GM12878 (cell line): ENCODE measurements around the gene BRME1. TPM values are rescaled to one million over a fixed set of nuclear protein-coding genes. Genes with fewer than 3 reads are reported as not detected.

Experiments
- ATAC-seq: fragments of 200-7000 bp; cut with Tn5 transposase; 3 replicates; pipeline ENCODE4 v1.9.1; 2020; ENCODE audit warnings: mild to moderate bottlenecking, moderate library complexity
- BruUV-seq: library from RNA; stranded (reverse); fragments of 400-500 nt; replicated peaks from 2 replicates; lab custom pipeline; 2021; lab: Mats Ljungman, UMichigan
- CTCF ChIA-PET: fragments of 300-600 bp; sonication (Branson Sonifier 250); formaldehyde crosslinking; extraction: SDS; loops from one replicate; lab custom pipeline; 2021; ENCODE audit warnings: inconsistent platforms; lab: Yijun Ruan, JAX
- POLR2A ChIA-PET: fragments of 350-600 bp; formaldehyde crosslinking; extraction: SDS; loops from one replicate; lab custom pipeline; 2021; ENCODE audit warnings: inconsistent platforms; lab: Charles Lee
- RAD21 ChIA-PET: fragments of 300-600 bp; sonication (Branson Sonifier 250); formaldehyde crosslinking; loops from one replicate; lab custom pipeline; 2023; ENCODE audit warnings: antibody characterized with exemption; ENCODE audit not compliant: unreplicated experiment; lab: Charles Lee
- SMC1A ChIA-PET: fragments of 300-600 bp; sonication (Branson Sonifier 250); formaldehyde crosslinking; loops from one replicate; lab custom pipeline; 2023; ENCODE audit not compliant: unreplicated experiment, uncharacterized antibody; lab: Charles Lee
- DNase-seq: peaks from one replicate; pipeline ENCODE4 v3.0.0-alpha.2; 2011; ENCODE audit warnings: low read depth, low spot score
- FAIRE-seq: peaks from 3 replicates; lab custom pipeline; 2011; peaks lifted over from hg19 to GRCh38; lab: Jason Lieb, UNC
- H2AFZ ChIP-seq: 2 replicates; pipeline ENCODE4 v1.6.0; 2011; ENCODE audit warnings: low read depth, low read length, control low read depth; ENCODE audit not compliant: control insufficient read depth
- H3K27ac ChIP-seq: 2 replicates; pipeline ENCODE4 v1.5.1; 2011; ENCODE audit warnings: control low read depth; ENCODE audit not compliant: control insufficient read depth, insufficient read depth
- H3K27me3 ChIP-seq, 2 experiments: replicated peaks in 1 of 2; 2 replicates each; pipeline versions ENCODE4 v1.6.0 to v1.6.1; 2011; ENCODE audit warnings: low read length in 1 of 2; ENCODE audit not compliant: control insufficient read depth in 2 of 2, insufficient read depth in 2 of 2
- H3K36me3 ChIP-seq, 2 experiments: 2 replicates each; pipeline ENCODE4 v1.5.1; 2011; ENCODE audit warnings: low read length in 1 of 2; ENCODE audit not compliant: control insufficient read depth in 2 of 2, insufficient read depth in 2 of 2
- H3K4me1 ChIP-seq: 2 replicates; pipeline ENCODE4 v1.6.1; 2011; ENCODE audit warnings: mild to moderate bottlenecking, low read length, moderate library complexity, mixed read lengths; ENCODE audit not compliant: control insufficient read depth, insufficient read depth
- H3K4me2 ChIP-seq: 2 replicates; pipeline ENCODE4 v1.6.0; 2011; ENCODE audit warnings: control low read depth; ENCODE audit not compliant: control insufficient read depth, insufficient read depth
- H3K4me3 ChIP-seq: fragments of 200-600 bp; sonication (generic); 2 replicates; pipeline ENCODE4 v1.5.1; 2016
- H3K79me2 ChIP-seq: 2 replicates; pipeline ENCODE4 v1.6.0; 2011; ENCODE audit warnings: low read length; ENCODE audit not compliant: control insufficient read depth, insufficient read depth
- H3K9ac ChIP-seq: 2 replicates; pipeline ENCODE4 v1.8.0; 2011; ENCODE audit warnings: low read length, control low read depth, mixed read lengths; ENCODE audit not compliant: control insufficient read depth, insufficient read depth
- H3K9me3 ChIP-seq: replicated peaks from 3 replicates; pipeline ENCODE4 v1.5.1; 2011; ENCODE audit warnings: mild to moderate bottlenecking, low read length; ENCODE audit not compliant: control insufficient read depth, insufficient read depth
- H4K20me1 ChIP-seq: 2 replicates; pipeline ENCODE4 v1.6.0; 2011; ENCODE audit not compliant: control insufficient read depth, insufficient read depth
- BCLAF1 ChIP-seq: fragments of 450-650 bp; IDR thresholded peaks from 2 replicates; pipeline ENCODE4 v1.6.1; 2017; ENCODE audit warnings: antibody characterized with exemption, mild to moderate bottlenecking, moderate library complexity
- CBFB ChIP-seq: IDR thresholded peaks from 2 replicates; pipeline ENCODE4 v1.6.1; 2016; ENCODE audit warnings: antibody characterized with exemption, low read depth
- GATAD2B ChIP-seq: fragments of 450-650 bp; conservative IDR thresholded peaks from 2 replicates; pipeline ENCODE4 v1.6.1; 2017; ENCODE audit warnings: low read depth, mild to moderate bottlenecking, moderate library complexity
- MYC ChIP-seq: IDR thresholded peaks from 2 replicates; pipeline ENCODE4 v1.6.1; 2011; ENCODE audit warnings: mild to moderate bottlenecking, low read length, moderate library complexity, inconsistent platforms; ENCODE audit not compliant: insufficient read depth, insufficient replicate concordance, insufficient read length, severe bottlenecking
- RB1 ChIP-seq: fragments of 450-650 bp; formaldehyde crosslinking; IDR thresholded peaks from 2 replicates; pipeline ENCODE4 v1.6.1; 2017; ENCODE audit warnings: mild to moderate bottlenecking, borderline replicate concordance
- WGBS: methylation state at CpG from one replicate; pipeline ENCODE4 v1.1.6; 2016; ENCODE audit warnings: low lambda C conversion rate; ENCODE audit not compliant: insufficient replicate concordance, insufficient coverage; ENCODE audit errors: missing lambda C conversion rate; 5-methylcytosine and 5-hydroxymethylcytosine counted together
- in situ Hi-C: fragments of 300-500 bp; cut with MboI; formaldehyde crosslinking; loops from 9 replicates; pipeline ENCODE4 v1.14.3; 2018; ENCODE audit warnings: mixed read lengths
- intact Hi-C: fragments of 100-400 bp; cut with micrococcal nuclease; formaldehyde crosslinking; loops from one replicate; pipeline ENCODE4 v1.14.2; 2022; ENCODE audit not compliant: unreplicated experiment
- polyA plus RNA-seq, 11 experiments: library from polyadenylated mRNA; depleted of rRNA in 4 of 11; unstranded in 6 of 11; stranded (reverse) in 5 of 11; fragments of >200 nt; fragmentation: Nextera tagmentation in 4 of 11; fragmentation: Illumina TruSeq in 1 of 11; extraction: Ambion mirVana in 4 of 11; extraction: Trizol in 1 of 11; gene quantifications; 1 replicate in 1 of 11; 2 replicates in 10 of 11; pipeline versions ENCODE4 v1.2.1 to v1.2.3, GENCODE V29; 2011 to 2016; ENCODE audit warnings: inconsistent platforms in 2 of 11, missing spikeins in 2 of 11, low read depth in 1 of 11
- total RNA-seq, 4 experiments: library from RNA; depleted of rRNA in 3 of 4; stranded (reverse); fragments of >200 nt in 3 of 4; fragmentation: Illumina TruSeq in 1 of 4; extraction: Trizol in 1 of 4; gene quantifications; 2 replicates each; pipeline versions ENCODE4 v1.2.1 to v1.2.3, GENCODE V29; 2013 to 2021
- TF ChIP-seq, protein P1 (sequence below): IDR thresholded peaks from 2 replicates; pipeline ENCODE4 v1.6.1; 2011; ENCODE audit warnings: borderline replicate concordance, low read depth, mild to moderate bottlenecking, moderate library complexity, mixed read lengths, low read length; ENCODE audit not compliant: insufficient read depth; ENCODE audit errors: extremely low read length

BRME1 gene
- total and polyA plus RNA-seq, 10 of the 15 experiments (the other 5 are each of a cell fraction or from before 2014, with no cell fraction given), result 0.07 to 2.2 (median 1.1) TPM; not detected in 1

DNA sequence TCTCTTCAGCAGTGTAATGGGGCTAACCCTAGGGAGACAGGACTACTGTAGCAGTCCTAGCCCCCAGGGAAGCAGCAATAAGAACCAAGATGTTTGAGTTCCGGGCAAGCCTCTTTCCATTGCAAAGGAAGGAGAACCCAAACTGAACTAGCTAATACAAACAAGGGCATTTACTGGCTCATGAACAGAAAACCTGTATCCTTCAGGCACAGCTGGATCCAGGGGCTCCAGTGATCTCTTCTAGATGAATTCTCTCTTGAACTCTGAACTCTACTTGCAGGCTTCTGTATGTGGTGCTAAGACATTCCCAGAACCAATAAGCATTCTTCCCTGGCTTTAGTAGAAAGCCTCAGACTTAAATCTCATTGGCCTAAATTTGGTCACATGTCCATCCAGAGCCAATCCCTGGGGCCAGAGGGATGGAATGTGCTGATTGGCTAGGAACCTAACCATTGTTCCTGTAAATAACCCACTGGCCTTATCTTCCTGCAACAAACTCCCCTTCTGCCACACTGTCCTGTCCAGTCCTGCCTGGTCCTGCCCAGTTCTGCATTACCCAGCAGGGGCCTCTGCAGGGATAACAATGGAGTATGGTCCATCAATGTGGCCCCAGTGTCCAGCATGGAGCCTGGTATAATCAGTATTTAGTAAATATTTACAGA, 36.2 kb upstream of the BRME1 start:
- Histone ChIP-seq H3K36me3 (no peaks in the 10 kb centered on the region), H3K4me3 (no peak overlapping the region), H3K9me3 (peaks cover 2% of the 10 kb centered on the region; the same call in 1 of the 3 replicates), H3K79me2 (no peaks in the 10 kb centered on the region), H2AFZ (peak overlapping the region; percentile 17; the same call in 1 of the 2 replicates), H3K27me3 (no peaks in the 10 kb centered on the region; a peak in 1 of 4 replicates), H3K9ac (no peak overlapping the region), H3K4me1 (no peaks in the 10 kb centered on the region), H4K20me1 (no peaks in the 10 kb centered on the region), H3K27ac (no peak overlapping the region), H3K4me2 (no peak overlapping the region)
- FAIRE-seq (no peak), DNase-seq (no peak), ATAC-seq (no peak)
- intact Hi-C loops (no loop called here), in situ Hi-C loops (no loop called here)
- ChIA-PET SMC1A (interaction anchor here (0.6 kb wide), 1 partner anchor 319 kb away, joined by 3 read pairs; no protein-coding TSS in a partner anchor), CTCF (no interaction called here), POLR2A (no interaction called here), RAD21 (no interaction called here)
- no TSS peak for BruUV-seq
- 79% methylated on average over 1 of the region's 1 CpG for WGBS
- TF ChIP-seq GATAD2B, result no peak
- TF ChIP-seq, protein P1, sequence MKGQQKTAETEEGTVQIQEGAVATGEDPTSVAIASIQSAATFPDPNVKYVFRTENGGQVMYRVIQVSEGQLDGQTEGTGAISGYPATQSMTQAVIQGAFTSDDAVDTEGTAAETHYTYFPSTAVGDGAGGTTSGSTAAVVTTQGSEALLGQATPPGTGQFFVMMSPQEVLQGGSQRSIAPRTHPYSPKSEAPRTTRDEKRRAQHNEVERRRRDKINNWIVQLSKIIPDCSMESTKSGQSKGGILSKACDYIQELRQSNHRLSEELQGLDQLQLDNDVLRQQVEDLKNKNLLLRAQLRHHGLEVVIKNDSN, result peak; percentile 12

DNA sequence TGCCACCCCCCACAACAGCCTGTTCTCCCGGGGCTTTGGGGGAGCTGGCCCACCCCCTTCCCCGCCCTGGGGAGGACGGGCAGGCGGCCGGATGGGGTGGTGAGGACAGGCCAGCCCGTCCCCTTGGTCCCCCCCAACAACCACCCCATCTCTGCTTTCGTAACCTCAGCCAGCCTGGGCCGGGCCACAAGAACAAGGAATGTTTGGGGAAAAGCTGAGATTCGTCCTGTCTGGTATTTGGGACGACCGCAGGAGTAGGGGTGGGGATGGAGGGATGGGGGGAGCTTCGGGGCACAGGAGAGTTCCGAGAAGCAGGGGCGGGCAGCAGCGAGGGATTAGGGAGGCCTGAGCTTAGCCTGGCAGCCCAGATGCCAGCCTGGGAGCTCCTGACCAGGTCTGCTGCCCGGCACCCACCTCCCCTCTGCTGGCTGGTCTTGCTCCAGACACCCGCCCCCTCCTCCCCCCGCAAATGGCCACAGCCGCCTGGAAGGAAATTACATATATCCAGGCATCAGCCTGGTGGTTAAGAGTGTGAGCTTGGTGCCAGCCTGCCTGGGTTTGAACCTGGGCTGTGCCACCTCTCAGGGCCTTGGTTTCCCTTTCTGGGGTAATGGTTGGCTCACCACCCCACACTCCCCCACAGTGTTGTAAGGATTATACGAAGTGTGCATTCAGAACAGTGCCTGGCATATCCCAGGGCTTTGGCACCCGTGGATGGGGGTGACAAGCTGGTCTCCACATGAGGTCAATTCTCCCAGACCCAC, 32.6 kb upstream of the BRME1 start, which contains the start of gene PODNL1:
PODNL1 (minus strand) TSS at position 117 of the 764 bp plus-strand sequence. CDS start 236 bp downstream, outside the sequence.
- ATAC-seq (no peak), FAIRE-seq (no peak), DNase-seq (no peak)
- in situ Hi-C loops, result no loop called here
- Histone ChIP-seq H3K9ac (no peak within 1 kb of the TSS), H3K4me3 (no peak within 1 kb of the TSS), H2AFZ (no peak within 1 kb of the TSS), H3K27ac (no peak within 1 kb of the TSS), H3K4me1 (no peaks in the 10 kb centered on the region), H3K27me3 (no peaks in the 10 kb centered on the region; a peak in 1 of 4 replicates), H3K36me3 (no peaks in the 10 kb centered on the region), H4K20me1 (no peaks in the 10 kb centered on the region), H3K79me2 (no peaks in the 10 kb centered on the region), H3K9me3 (peaks cover 2% of the 10 kb centered on the region; the same call in 1 of the 3 replicates), H3K4me2 (no peak within 1 kb of the TSS)
- SMC1A ChIA-PET, result interaction anchor here (1.2 to 1.7 kb wide), 2 partner anchors 13 to 14 kb away, joined by 3 read pairs; no protein-coding TSS in a partner anchor
- no TSS peak for BruUV-seq
- TF ChIP-seq CBFB (no peak), MYC (no peak), BCLAF1 (no peak), RB1 (no peak)
- 26% methylated on average over 17 of the region's 21 CpGs for WGBS
- POLR2A ChIA-PET, result interaction anchor here (0.6 kb wide), 2 partner anchors 104 to 109 kb away, joined by 3 to 8 read pairs; no protein-coding TSS in a partner anchor
- intact Hi-C loops, result no loop called here
- RAD21 ChIA-PET, result no interaction called here
- CTCF ChIA-PET, result no interaction called here
